Rectal smooth muscle tissue (tissue), 1 donor: ENCODE results near the gene NPR3.

Experiments used
- H3K27ac ChIP-seq: one replicate; pipeline ENCODE4 v1.7.0; 2013; ENCODE audit warnings: low read depth, low read length, inconsistent platforms
- H3K27me3 ChIP-seq: one replicate; pipeline ENCODE4 v1.7.0; 2013; ENCODE audit warnings: low read length; ENCODE audit not compliant: control insufficient read depth, insufficient read depth
- H3K36me3 ChIP-seq: one replicate; pipeline ENCODE4 v1.7.0; 2013; ENCODE audit warnings: low read length; ENCODE audit not compliant: control insufficient read depth, insufficient read depth
- H3K4me1 ChIP-seq: one replicate; pipeline ENCODE4 v1.7.0; 2013; ENCODE audit warnings: low read length; ENCODE audit not compliant: control insufficient read depth, insufficient read depth
- H3K4me3 ChIP-seq: one replicate; pipeline ENCODE4 v1.7.0; 2013; ENCODE audit warnings: low read length
- H3K9ac ChIP-seq: one replicate; pipeline ENCODE4 v1.7.0; 2013; ENCODE audit warnings: low read length

The NPR3 gene

DNA sequence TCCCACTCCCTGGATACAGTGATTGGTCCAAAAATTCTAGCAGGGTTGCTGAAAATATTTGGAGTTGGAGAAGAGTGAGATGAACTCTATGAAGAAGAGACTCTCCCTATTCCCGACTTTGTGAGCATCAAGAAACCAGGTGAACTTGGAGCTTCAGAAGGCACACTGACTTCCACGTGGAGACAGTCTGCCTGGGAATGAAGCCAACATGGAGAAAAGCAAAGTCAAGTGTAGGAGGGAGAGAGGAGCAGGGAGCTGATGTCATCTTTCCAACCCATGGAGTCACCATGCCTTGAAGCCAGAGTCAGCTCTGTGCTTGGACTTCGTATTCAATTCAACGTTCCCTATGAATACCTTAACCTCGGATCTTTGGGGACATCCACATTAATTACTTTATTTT lies 125.1 kb downstream of the NPR3 start:
- no peaks in the 10 kb centered on the region for H3K27me3 ChIP-seq
- H3K4me3 ChIP-seq: no peak overlapping the region
- no peaks in the 10 kb centered on the region for H3K4me1 ChIP-seq
- H3K36me3 ChIP-seq: no peaks in the 10 kb centered on the region
- H3K27ac ChIP-seq: no peak overlapping the region
- no peak overlapping the region for H3K9ac ChIP-seq

- no peak overlapping the region for H3K4me3 ChIP-seq
- no peaks in the 10 kb centered on the region for H3K36me3 ChIP-seq
- no peaks in the 10 kb centered on the region for H3K27me3 ChIP-seq
- no peaks in the 10 kb centered on the region for H3K4me1 ChIP-seq
- H3K9ac ChIP-seq: no peak overlapping the region
- H3K27ac ChIP-seq: no peak overlapping the region
These were observed 126.1 kb downstream of the NPR3 start for GRCh38 chr5:32837211-32837610.

DNA sequence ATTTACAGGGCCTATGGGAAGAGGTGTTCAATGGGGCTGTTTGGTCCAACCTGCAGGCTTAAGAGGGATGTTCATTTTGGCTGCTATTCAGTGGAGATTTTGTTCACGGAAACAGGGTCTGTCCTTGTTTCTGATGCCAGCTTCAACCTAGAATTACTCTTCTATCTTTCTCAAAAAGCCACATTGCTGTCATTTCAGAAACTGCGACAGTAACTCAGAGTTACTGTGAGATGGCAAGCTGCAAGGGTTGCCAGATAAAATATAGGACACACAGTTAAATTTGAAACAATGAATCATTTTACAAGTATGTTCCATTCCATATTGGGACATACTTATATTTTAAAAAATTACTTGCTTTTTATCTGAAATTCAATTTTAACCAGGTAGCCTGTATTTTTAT lies 128.0 kb downstream of the NPR3 start:
- Histone ChIP-seq H3K36me3 (no peaks in the 10 kb centered on the region), H3K27me3 (no peaks in the 10 kb centered on the region), H3K27ac (no peak overlapping the region), H3K4me1 (no peaks in the 10 kb centered on the region), H3K9ac (no peak overlapping the region), H3K4me3 (no peak overlapping the region)

DNA sequence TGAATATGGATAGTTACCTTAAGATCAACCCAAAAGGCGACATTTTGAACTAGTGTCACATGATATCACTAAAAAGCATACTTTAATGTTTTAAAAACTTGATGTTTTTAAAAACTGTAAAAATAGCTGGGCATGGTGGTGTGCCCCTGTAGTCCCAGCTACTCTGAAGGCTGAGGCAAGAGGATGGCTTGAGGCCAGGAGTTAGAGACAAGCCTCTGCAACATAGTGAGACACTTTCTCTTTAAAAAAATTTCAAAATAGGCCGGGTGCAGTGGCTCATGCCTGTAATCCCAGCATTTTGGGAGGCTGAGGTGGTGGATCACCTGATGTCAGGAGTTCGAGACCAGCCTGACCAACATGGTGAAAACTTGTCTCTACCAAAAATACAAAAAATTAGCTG lies 129.5 kb downstream of the NPR3 start:
- Histone ChIP-seq H3K9ac (no peak overlapping the region), H3K4me1 (no peaks in the 10 kb centered on the region), H3K27me3 (no peaks in the 10 kb centered on the region), H3K36me3 (no peaks in the 10 kb centered on the region), H3K4me3 (no peak overlapping the region), H3K27ac (no peak overlapping the region)
